Measurements from ENCODE around the gene ATP8B3. TPM values are rescaled to one million over a fixed set of nuclear protein-coding genes. Genes with fewer than 3 reads are reported as not detected.

Gene ATP8B3
- total RNA-seq, 1 experiment from 2014 or later, result 8.7 TPM

DNA sequence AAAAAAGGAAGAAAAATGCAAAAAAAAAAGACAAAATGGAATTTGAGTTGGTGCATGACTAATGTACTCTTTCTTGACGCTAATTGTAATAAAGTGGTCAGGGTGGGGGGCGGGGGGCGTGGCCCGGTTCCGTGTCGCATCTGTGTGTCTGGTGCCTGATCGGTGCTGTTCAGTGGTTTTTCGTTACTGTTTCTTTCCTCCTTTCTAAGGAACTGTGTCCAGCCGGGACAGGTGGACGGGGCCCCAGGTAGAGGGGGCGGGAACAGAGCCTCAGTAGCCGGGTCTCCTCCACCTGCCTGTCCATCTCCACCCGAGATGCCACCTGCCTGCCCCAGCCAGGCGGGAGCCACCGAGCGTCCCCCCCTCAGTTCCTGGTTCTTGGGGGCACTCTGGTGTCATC, 32.5 kb downstream of the ATP8B3 start:
- ChIA-PET CTCF (interaction anchor here (1.2 kb wide), 1 partner anchor 11 kb away, joined by 5 read pairs; no protein-coding TSS in a partner anchor), POLR2A (ENCODE audit: low non-redundant PET) (no interaction called here)
- peaks cover 6% of the 10 kb centered on the region for H3K4me1 ChIP-seq (ENCODE audit: insufficient read depth, low read length, poor library complexity, severe bottlenecking)
- H3K36me3 ChIP-seq (ENCODE audit: insufficient read depth, low read length, poor library complexity, severe bottlenecking), result no peaks in the 10 kb centered on the region
- TF ChIP-seq, protein P1, sequence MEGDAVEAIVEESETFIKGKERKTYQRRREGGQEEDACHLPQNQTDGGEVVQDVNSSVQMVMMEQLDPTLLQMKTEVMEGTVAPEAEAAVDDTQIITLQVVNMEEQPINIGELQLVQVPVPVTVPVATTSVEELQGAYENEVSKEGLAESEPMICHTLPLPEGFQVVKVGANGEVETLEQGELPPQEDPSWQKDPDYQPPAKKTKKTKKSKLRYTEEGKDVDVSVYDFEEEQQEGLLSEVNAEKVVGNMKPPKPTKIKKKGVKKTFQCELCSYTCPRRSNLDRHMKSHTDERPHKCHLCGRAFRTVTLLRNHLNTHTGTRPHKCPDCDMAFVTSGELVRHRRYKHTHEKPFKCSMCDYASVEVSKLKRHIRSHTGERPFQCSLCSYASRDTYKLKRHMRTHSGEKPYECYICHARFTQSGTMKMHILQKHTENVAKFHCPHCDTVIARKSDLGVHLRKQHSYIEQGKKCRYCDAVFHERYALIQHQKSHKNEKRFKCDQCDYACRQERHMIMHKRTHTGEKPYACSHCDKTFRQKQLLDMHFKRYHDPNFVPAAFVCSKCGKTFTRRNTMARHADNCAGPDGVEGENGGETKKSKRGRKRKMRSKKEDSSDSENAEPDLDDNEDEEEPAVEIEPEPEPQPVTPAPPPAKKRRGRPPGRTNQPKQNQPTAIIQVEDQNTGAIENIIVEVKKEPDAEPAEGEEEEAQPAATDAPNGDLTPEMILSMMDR (conservative IDR thresholded peaks at IDR 0.05; ENCODE audit: low read depth, low read length), result no peak
- TF ChIP-seq EZH2 (IDR thresholded peaks at IDR 0.05; ENCODE audit: borderline replicate concordance, low read depth, low read length, poor library complexity, severe bottlenecking), result no peak
- no peak overlapping the region for H3K27ac ChIP-seq (ENCODE audit: low read depth, low read length, poor library complexity, severe bottlenecking)
- no peak for DNase-seq (ENCODE audit: low spot score)
- no peak overlapping the region for H3K4me3 ChIP-seq (ENCODE audit: low read depth, low read length, poor library complexity, severe bottlenecking)
- H3K9me3 ChIP-seq (ENCODE audit: low read depth, low read length, poor library complexity, severe bottlenecking), result peaks cover 16% of the 10 kb centered on the region
- peaks cover 54% of the 10 kb centered on the region for H3K27me3 ChIP-seq (replicated peaks; ENCODE audit: insufficient read depth, low read depth, low read length, poor library complexity)
- no TSS peak for BruUV-seq (replicated peaks)
- intact Hi-C loops (cut with micrococcal nuclease; ENCODE audit: unreplicated experiment), result no loop called here

DNA sequence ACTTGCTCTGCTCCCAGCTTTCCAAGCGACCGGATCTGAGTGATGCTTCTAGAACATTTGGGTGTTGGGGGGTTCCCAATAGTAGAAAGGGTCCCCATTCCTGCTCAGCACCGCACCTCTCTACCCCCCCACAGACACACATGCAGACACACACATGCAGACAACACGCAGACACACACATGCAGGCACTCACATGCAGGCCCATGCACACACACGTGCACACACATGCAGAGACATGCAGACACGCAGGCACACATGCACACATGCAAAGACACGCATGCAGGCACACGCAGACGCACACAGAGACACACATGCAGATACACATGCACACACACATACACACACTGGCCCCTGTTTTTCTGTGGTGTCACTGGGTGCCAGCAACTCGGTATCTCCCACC, 34.9 kb downstream of the ATP8B3 start:
- ChIA-PET POLR2A (ENCODE audit: low non-redundant PET) (no interaction called here), CTCF (no interaction called here)
- no peak overlapping the region for H3K4me3 ChIP-seq (ENCODE audit: low read depth, low read length, poor library complexity, severe bottlenecking)
- TF ChIP-seq, protein P1 (conservative IDR thresholded peaks at IDR 0.05; ENCODE audit: low read depth, low read length), result no peak
- TF ChIP-seq EZH2 (IDR thresholded peaks at IDR 0.05; ENCODE audit: borderline replicate concordance, low read depth, low read length, poor library complexity, severe bottlenecking), result no peak
- intact Hi-C loops (cut with micrococcal nuclease; ENCODE audit: unreplicated experiment), result no loop called here
- no TSS peak for BruUV-seq (replicated peaks)
- H3K36me3 ChIP-seq (ENCODE audit: insufficient read depth, low read length, poor library complexity, severe bottlenecking), result no peaks in the 10 kb centered on the region
- peaks cover 6% of the 10 kb centered on the region for H3K4me1 ChIP-seq (ENCODE audit: insufficient read depth, low read length, poor library complexity, severe bottlenecking)
- DNase-seq (ENCODE audit: low spot score), result no peak
- H3K27me3 ChIP-seq (replicated peaks; ENCODE audit: insufficient read depth, low read depth, low read length, poor library complexity), result peaks cover 70% of the 10 kb centered on the region
- no peak overlapping the region for H3K27ac ChIP-seq (ENCODE audit: low read depth, low read length, poor library complexity, severe bottlenecking)
- H3K9me3 ChIP-seq (ENCODE audit: low read depth, low read length, poor library complexity, severe bottlenecking), result peaks cover 14% of the 10 kb centered on the region

DNA sequence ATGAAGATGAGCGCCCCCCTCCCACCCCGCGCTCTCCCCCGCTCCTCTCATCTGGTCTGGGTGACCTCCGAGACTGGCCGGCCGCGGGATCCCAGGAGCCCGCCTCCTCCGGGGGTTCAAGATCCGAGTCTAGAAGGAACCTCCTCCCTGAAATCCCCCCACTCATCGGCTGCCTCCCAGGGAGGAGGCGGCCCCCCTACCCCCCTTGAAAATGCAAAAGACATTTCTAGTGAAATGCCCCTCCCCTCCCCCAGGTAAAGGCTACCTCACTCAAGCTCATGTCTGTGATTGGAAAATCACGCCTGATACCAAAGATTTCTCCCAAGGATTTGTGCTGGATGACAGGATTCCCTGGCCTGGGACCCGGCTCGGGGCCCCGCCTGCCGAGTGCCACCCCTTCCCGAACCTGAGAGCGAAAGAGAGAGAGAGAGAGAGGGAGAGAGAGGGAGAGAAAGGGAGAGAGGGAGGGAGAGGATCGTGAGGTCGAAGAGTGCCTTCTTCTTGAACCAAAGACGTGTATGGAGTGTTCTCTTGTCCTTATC, 35.4 kb downstream of the ATP8B3 start:
- no peak for DNase-seq (ENCODE audit: low spot score)
- Histone ChIP-seq H3K27me3 (replicated peaks; ENCODE audit: insufficient read depth, low read depth, low read length, poor library complexity) (peaks cover 70% of the 10 kb centered on the region), H3K9me3 (ENCODE audit: low read depth, low read length, poor library complexity, severe bottlenecking) (peaks cover 9% of the 10 kb centered on the region), H3K4me3 (ENCODE audit: low read depth, low read length, poor library complexity, severe bottlenecking) (no peak overlapping the region), H3K27ac (ENCODE audit: low read depth, low read length, poor library complexity, severe bottlenecking) (no peak overlapping the region), H3K36me3 (ENCODE audit: insufficient read depth, low read length, poor library complexity, severe bottlenecking) (no peaks in the 10 kb centered on the region), H3K4me1 (ENCODE audit: insufficient read depth, low read length, poor library complexity, severe bottlenecking) (peaks cover 6% of the 10 kb centered on the region)
- BruUV-seq (replicated peaks), result no TSS peak
- intact Hi-C loops (cut with micrococcal nuclease; ENCODE audit: unreplicated experiment), result no loop called here
- no peak for TF ChIP-seq EZH2 (IDR thresholded peaks at IDR 0.05; ENCODE audit: borderline replicate concordance, low read depth, low read length, poor library complexity, severe bottlenecking)
- TF ChIP-seq, protein P1 (conservative IDR thresholded peaks at IDR 0.05; ENCODE audit: low read depth, low read length), result no peak
- POLR2A ChIA-PET (ENCODE audit: low non-redundant PET), result no interaction called here
- CTCF ChIA-PET, result no interaction called here
